HK-2 (cell line): Measurements from ENCODE around the gene SDC4.

Experiments used
- DNase-seq: peaks from one replicate; pipeline ENCODE4 v3.0.0-alpha.2; 2018; ENCODE audit not compliant: unreplicated experiment

Gene SDC4

GRCh38 chr20:45347936-45348778 lies at the start of gene SDC4:
Gene SDC4 (minus strand): TSS chr20:45348424. CDS start chr20:45348384, 40 bp downstream.
- DNase-seq: peak; percentile 85

- DNase-seq: no peak
These were observed 46.8 kb upstream of the SDC4 start for GRCh38 chr20:45395114-45395415.

- no peak for DNase-seq
These were observed 46.2 kb upstream of the SDC4 start for GRCh38 chr20:45394221-45395113.

GRCh38 chr20:45392733-45393132 lies 44.5 kb upstream of the SDC4 start:
- no peak for DNase-seq

- DNase-seq: no peak
These were observed 43.3 kb upstream of the SDC4 start for GRCh38 chr20:45391559-45391958.

- DNase-seq: no peak
These were observed 42.7 kb upstream of the SDC4 start for GRCh38 chr20:45390931-45391330.

- DNase-seq: no peak
These were observed 39.0 kb upstream of the SDC4 start for GRCh38 chr20:45387274-45387673.

GRCh38 chr20:45378191-45378590 lies 30.0 kb upstream of the SDC4 start, which contains the start of gene TP53TG5:
Gene TP53TG5 (minus strand): TSS chr20:45378325. CDS start chr20:45378236, 89 bp downstream.
- DNase-seq: no peak

GRCh38 chr20:45377269-45377668 lies 29.0 kb upstream of the SDC4 start:
- no peak for DNase-seq

GRCh38 chr20:45374966-45375365 lies 26.7 kb upstream of the SDC4 start:
- no peak for DNase-seq

GRCh38 chr20:45374101-45374467 lies 25.9 kb upstream of the SDC4 start:
- no peak for DNase-seq

- DNase-seq: peak; percentile 55
These were observed 25.3 kb upstream of the SDC4 start for GRCh38 chr20:45373353-45374100.

- DNase-seq: no peak
These were observed 24.6 kb upstream of the SDC4 start for GRCh38 chr20:45372646-45373352.

GRCh38 chr20:45372241-45372640 lies 24.0 kb upstream of the SDC4 start:
- DNase-seq: no peak

GRCh38 chr20:45370571-45371160 lies 22.4 kb upstream of the SDC4 start:
- DNase-seq: no peak

GRCh38 chr20:45368221-45368980 lies 20.2 kb upstream of the SDC4 start:
- DNase-seq: no peak

GRCh38 chr20:45367126-45367525 lies 18.9 kb upstream of the SDC4 start:
- DNase-seq: no peak

- DNase-seq: no peak
These were observed 18.4 kb upstream of the SDC4 start for GRCh38 chr20:45366631-45367030.

- DNase-seq: no peak
These were observed 18.0 kb upstream of the SDC4 start for GRCh38 chr20:45366192-45366591.

- DNase-seq: no peak
These were observed 17.3 kb upstream of the SDC4 start for GRCh38 chr20:45365444-45365970.
